C4-2B (cell line): ENCODE results near the gene KRTAP10-2.
"Not testable (repeated sequence)": the region's sequence is repeated elsewhere in the genome, so short reads cannot be mapped to it uniquely, and the experiment has no call there.

Source experiments
- H3K27ac ChIP-seq: fragments of 450-650 bp; 2 replicates; pipeline ENCODE4 v1.5.1; 2017
- ZFX ChIP-seq: fragments of 450-650 bp; IDR thresholded peaks from 2 replicates; pipeline ENCODE4 v1.6.1; 2017
- TF ChIP-seq, protein P1 (sequence below): fragments of 450-650 bp; conservative IDR thresholded peaks from 2 replicates; pipeline ENCODE4 v1.5.1; 2017; ENCODE audit warnings: mild to moderate bottlenecking

The KRTAP10-2 gene

DNA sequence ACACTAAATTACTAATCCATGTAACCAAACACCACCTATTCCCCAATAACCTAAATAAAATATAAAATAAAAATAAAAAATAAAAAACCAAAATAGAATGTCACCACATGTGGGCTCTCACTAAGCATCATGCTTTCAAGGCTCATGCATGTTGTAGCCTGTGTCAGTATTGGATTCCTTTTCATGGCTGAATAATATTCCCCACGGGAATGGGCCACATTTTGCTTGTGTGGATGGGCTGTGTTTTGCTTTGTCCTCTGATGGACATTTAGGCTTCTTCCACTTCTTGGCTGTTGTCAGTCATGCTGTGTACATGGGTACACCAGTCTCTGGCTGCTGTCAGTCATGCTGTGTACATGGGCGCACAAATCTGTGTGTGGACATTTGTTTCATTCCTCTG is 37.8 kb upstream of the KRTAP10-2 start:
- TF ChIP-seq, protein P1, sequence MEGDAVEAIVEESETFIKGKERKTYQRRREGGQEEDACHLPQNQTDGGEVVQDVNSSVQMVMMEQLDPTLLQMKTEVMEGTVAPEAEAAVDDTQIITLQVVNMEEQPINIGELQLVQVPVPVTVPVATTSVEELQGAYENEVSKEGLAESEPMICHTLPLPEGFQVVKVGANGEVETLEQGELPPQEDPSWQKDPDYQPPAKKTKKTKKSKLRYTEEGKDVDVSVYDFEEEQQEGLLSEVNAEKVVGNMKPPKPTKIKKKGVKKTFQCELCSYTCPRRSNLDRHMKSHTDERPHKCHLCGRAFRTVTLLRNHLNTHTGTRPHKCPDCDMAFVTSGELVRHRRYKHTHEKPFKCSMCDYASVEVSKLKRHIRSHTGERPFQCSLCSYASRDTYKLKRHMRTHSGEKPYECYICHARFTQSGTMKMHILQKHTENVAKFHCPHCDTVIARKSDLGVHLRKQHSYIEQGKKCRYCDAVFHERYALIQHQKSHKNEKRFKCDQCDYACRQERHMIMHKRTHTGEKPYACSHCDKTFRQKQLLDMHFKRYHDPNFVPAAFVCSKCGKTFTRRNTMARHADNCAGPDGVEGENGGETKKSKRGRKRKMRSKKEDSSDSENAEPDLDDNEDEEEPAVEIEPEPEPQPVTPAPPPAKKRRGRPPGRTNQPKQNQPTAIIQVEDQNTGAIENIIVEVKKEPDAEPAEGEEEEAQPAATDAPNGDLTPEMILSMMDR: no peak
- no peak for TF ChIP-seq ZFX
- no peak overlapping the region for H3K27ac ChIP-seq

DNA sequence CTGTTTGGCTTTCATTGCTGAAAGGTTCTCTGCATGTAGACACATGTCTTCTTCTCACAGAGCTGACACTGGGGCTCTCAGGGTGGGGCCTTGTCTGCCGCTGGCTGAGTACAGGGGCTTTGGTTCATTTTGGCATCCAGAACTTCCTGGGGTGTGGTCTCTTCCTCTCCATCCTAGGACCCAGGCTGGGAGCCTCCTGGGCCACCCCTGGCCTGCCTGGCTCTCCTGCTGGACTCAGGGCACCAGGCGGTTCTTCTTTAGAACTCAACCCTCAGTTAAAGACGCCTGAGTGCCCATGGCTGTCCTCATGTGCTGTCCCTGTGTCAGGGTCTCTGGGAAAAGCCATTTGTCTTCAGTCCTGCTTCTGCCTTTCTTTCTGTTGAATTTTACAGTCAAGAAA is 34.6 kb upstream of the KRTAP10-2 start:
- no peak for TF ChIP-seq ZFX
- TF ChIP-seq, protein P1: no peak

DNA sequence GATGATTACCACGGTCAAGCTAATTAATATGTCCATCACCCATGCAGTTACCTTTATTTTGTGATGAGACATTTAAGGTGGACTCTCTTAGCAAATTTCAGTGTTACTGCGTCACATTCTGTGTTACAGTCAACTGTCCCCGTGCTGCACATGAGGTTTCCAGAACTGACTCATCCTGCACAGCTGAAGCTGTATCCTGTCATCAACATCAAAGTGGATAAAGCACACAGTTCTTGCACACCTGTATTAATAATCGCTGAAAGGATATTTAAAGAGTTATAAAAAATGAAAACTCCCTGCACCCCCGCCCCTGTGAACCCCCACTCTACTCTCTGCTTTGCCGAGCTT is 32.5 kb upstream of the KRTAP10-2 start:
- TF ChIP-seq, protein P1: no peak
- TF ChIP-seq ZFX: no peak
- H3K27ac ChIP-seq: no peak overlapping the region

More for the DNA sequence above, 34.6 kb upstream of the KRTAP10-2 start:
- H3K27ac ChIP-seq: no peak overlapping the region

DNA sequence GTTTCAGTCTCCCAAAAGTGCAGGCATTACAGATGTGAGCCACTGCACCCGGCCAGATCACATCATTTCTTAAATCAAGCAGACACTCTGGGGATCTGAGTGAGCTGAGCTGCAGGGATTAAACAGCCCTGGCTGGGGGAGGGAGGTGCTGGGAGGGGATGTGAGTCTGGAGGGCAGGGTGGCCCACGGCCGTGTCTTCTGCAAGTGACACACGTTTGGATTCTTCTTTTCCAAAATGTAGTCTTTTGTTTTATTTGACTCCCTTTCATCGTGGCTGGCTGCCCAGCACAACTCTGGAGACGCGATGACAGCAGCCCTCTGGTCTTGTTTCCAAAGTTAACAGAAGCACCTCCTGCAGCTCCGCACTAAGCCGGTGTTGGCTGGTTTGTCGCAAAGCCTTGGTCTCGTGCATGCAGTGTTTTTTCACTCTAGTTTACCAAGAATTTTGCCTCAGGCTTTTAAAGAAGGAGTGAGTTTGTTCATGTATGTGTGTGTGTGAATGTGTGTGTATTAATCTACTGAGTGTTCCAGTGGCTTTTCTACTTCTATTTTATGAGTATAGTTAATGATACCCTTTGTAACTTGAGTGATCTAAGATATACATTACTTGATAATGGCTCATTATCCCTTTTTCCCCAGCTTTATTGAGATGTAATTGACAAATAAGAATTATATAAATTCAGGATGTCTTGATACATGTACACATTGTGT is 31.9 kb upstream of the KRTAP10-2 start:
- no peak overlapping the region for H3K27ac ChIP-seq
- no peak for TF ChIP-seq ZFX
- TF ChIP-seq, protein P1: no peak

DNA sequence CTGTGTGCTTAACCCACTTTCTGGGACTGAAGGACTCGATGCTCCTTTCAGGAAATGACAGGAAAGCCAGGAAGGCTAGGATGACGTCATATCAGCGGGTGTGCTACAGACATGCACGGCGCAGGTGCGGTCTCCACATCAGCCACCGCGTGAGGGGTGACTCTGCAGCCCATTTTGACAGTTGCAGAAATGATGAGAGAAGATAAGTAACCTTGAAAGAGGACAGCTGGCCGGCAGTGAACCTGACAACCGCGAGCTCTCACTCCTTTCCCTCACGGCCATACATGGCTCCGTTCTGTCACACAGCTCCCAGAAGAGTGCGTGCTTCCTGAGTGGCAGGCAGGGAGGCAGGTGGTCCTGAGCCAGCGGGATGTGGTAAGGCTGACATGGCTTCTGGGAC is 30.8 kb upstream of the KRTAP10-2 start:
- no peak for TF ChIP-seq ZFX
- TF ChIP-seq, protein P1: no peak
- H3K27ac ChIP-seq: no peak overlapping the region

DNA sequence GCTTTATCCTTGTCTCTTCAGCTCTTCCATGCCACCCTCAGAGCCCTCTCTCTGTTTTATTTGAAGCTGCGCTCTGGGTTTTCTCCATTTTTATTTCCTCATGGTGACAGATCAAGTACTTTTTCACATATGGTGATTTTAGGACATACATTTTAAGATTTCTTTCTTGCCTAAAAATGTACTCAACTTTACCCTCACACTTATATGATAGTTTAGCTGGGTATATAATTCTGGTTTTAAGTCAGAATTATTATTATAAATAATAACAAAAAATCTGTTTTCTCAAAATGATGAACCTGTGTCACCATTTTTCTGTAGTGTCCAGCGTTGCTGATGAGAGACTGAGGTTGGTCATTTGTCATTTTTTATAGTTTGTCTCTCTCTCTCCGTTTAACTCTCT is 29.9 kb upstream of the KRTAP10-2 start:
- TF ChIP-seq, protein P1: no peak
- TF ChIP-seq ZFX: no peak
- no peak overlapping the region for H3K27ac ChIP-seq

DNA sequence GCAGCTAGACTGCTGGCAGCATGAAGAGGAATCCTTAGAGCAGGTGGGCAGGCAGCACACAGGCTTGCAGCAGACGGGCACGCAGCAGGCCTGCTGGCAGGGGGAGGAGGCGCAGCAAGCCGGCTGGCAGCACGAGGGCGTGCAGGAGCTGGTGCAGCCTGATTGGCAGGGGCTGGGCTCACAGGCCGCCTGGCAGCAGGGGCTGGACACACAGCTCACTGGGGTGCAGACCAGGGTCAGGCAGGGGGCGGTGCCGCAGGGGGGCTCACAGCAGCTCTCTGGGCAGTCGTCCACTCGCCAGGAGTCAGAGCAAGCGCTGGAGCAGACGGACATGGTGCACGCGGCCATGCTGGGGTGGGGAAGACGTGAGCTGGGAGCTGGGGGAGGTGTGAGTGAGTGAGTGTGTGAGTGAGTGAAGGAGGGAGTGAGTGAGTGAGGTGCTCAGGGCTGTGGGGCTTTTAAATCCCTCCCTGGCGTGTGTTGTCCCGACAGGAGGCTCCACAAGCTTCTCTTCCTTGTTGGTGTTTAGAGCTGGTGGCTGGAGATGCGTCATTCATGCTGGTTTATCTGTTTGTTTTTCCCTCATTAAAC is 29.0 kb upstream of the KRTAP10-2 start, which contains the start of gene KRTAP10-5:
Gene KRTAP10-5 (minus strand): TSS at position 374 of the 591 bp plus-strand sequence. CDS start 26 bp downstream, at position 348.
- not testable (repeated sequence) for H3K27ac ChIP-seq

DNA sequence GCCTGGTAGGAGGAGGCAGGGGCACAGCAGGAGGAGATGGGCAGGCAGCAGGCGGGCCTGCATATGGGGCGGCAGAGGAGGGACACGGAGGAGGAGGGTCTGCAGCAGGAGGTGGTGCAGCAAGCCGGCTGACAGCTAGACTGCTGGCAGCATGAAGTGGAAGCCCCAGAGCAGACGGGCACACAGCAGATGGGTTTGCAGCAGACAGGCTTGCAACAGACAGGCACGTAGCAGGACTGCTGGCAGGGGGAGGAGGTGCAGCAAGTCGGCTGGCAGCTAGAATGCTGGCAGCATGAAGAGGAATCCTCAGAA is 28.5 kb upstream of the KRTAP10-2 start:
- H3K27ac ChIP-seq: no peak overlapping the region
- no peak for TF ChIP-seq ZFX
- TF ChIP-seq, protein P1: no peak
